IPS-18a (cell line): ENCODE results near the gene IMMP2L.

ENCODE experiments used
- H3K27ac ChIP-seq: one replicate; pipeline ENCODE4 v1.5.1; 2013; ENCODE audit warnings: low read length
- H3K27me3 ChIP-seq: one replicate; pipeline ENCODE4 v1.6.1; 2013; ENCODE audit warnings: mild to moderate bottlenecking, low read length; ENCODE audit not compliant: control insufficient read depth, insufficient read depth
- H3K36me3 ChIP-seq: one replicate; pipeline ENCODE4 v1.6.1; 2013; ENCODE audit warnings: low read depth, low read length; ENCODE audit not compliant: control insufficient read depth
- H3K4me1 ChIP-seq: one replicate; pipeline ENCODE4 v1.6.1; 2013; ENCODE audit warnings: low read depth, low read length; ENCODE audit not compliant: control insufficient read depth
- H3K4me3 ChIP-seq: one replicate; pipeline ENCODE4 v1.5.1; 2013; ENCODE audit warnings: low read length
- H3K9ac ChIP-seq: one replicate; pipeline ENCODE4 v1.6.1; 2013; ENCODE audit warnings: mild to moderate bottlenecking, low read length, moderate library complexity
- H3K9me3 ChIP-seq: one replicate; pipeline ENCODE4 v1.6.1; 2013; ENCODE audit warnings: low read depth, low read length; ENCODE audit not compliant: control insufficient read depth

IMMP2L gene

GRCh38 chr7:111438369-111439289 lies 123.7 kb downstream of the IMMP2L start:
- Histone ChIP-seq H3K9me3 (peaks cover 3% of the 10 kb centered on the region), H3K27ac (no peak overlapping the region), H3K4me3 (no peak overlapping the region), H3K27me3 (no peaks in the 10 kb centered on the region), H3K9ac (no peak overlapping the region), H3K4me1 (no peaks in the 10 kb centered on the region), H3K36me3 (no peaks in the 10 kb centered on the region)

GRCh38 chr7:111437736-111438135 lies 124.6 kb downstream of the IMMP2L start:
- H3K36me3 ChIP-seq: no peaks in the 10 kb centered on the region
- no peaks in the 10 kb centered on the region for H3K4me1 ChIP-seq
- peaks cover 3% of the 10 kb centered on the region for H3K9me3 ChIP-seq
- H3K9ac ChIP-seq: no peak overlapping the region
- no peak overlapping the region for H3K4me3 ChIP-seq
- no peaks in the 10 kb centered on the region for H3K27me3 ChIP-seq
- no peak overlapping the region for H3K27ac ChIP-seq

GRCh38 chr7:111436608-111437007 lies 125.7 kb downstream of the IMMP2L start:
- no peaks in the 10 kb centered on the region for H3K27me3 ChIP-seq
- no peak overlapping the region for H3K9ac ChIP-seq
- no peak overlapping the region for H3K27ac ChIP-seq
- no peak overlapping the region for H3K4me3 ChIP-seq
- H3K36me3 ChIP-seq: no peaks in the 10 kb centered on the region
- H3K9me3 ChIP-seq: peaks cover 3% of the 10 kb centered on the region
- no peaks in the 10 kb centered on the region for H3K4me1 ChIP-seq

- H3K9ac ChIP-seq: no peak overlapping the region
- H3K36me3 ChIP-seq: no peaks in the 10 kb centered on the region
- no peak overlapping the region for H3K4me3 ChIP-seq
- H3K27ac ChIP-seq: no peak overlapping the region
- H3K9me3 ChIP-seq: peaks cover 3% of the 10 kb centered on the region
- H3K4me1 ChIP-seq: no peaks in the 10 kb centered on the region
- no peaks in the 10 kb centered on the region for H3K27me3 ChIP-seq
Measured at GRCh38 chr7:111433426-111433825, 128.9 kb downstream of the IMMP2L start.

GRCh38 chr7:111429781-111430180 lies 132.5 kb downstream of the IMMP2L start:
- Histone ChIP-seq H3K36me3 (no peaks in the 10 kb centered on the region), H3K9me3 (peaks cover 3% of the 10 kb centered on the region), H3K27ac (no peak overlapping the region), H3K4me1 (no peaks in the 10 kb centered on the region), H3K4me3 (no peak overlapping the region), H3K9ac (no peak overlapping the region), H3K27me3 (no peaks in the 10 kb centered on the region)

- H3K4me1 ChIP-seq: no peaks in the 10 kb centered on the region
- H3K27me3 ChIP-seq: no peaks in the 10 kb centered on the region
- H3K36me3 ChIP-seq: no peaks in the 10 kb centered on the region
- H3K9me3 ChIP-seq: no peaks in the 10 kb centered on the region
- H3K4me3 ChIP-seq: no peak overlapping the region
- no peak overlapping the region for H3K27ac ChIP-seq
- no peak overlapping the region for H3K9ac ChIP-seq
Measured at GRCh38 chr7:111424768-111425167, 137.5 kb downstream of the IMMP2L start.

- Histone ChIP-seq H3K27me3 (no peaks in the 10 kb centered on the region), H3K9ac (no peak overlapping the region), H3K4me3 (peak overlapping the region; percentile 22), H3K4me1 (peaks cover 32% of the 10 kb centered on the region), H3K9me3 (no peaks in the 10 kb centered on the region), H3K36me3 (no peaks in the 10 kb centered on the region), H3K27ac (no peak overlapping the region)
Measured at GRCh38 chr7:111414374-111414773, 147.9 kb downstream of the IMMP2L start.

GRCh38 chr7:111413739-111414138 lies 148.6 kb downstream of the IMMP2L start:
- H3K9me3 ChIP-seq: no peaks in the 10 kb centered on the region
- no peaks in the 10 kb centered on the region for H3K27me3 ChIP-seq
- no peak overlapping the region for H3K27ac ChIP-seq
- H3K9ac ChIP-seq: peak overlapping the region; percentile 29
- peak overlapping the region; percentile 22 for H3K4me3 ChIP-seq
- H3K4me1 ChIP-seq: peaks cover 32% of the 10 kb centered on the region
- no peaks in the 10 kb centered on the region for H3K36me3 ChIP-seq

- Histone ChIP-seq H3K36me3 (no peaks in the 10 kb centered on the region), H3K4me1 (peaks cover 32% of the 10 kb centered on the region), H3K9me3 (no peaks in the 10 kb centered on the region), H3K27me3 (no peaks in the 10 kb centered on the region), H3K27ac (no peak overlapping the region), H3K9ac (no peak overlapping the region), H3K4me3 (no peak overlapping the region)
Measured at GRCh38 chr7:111410899-111411298, 151.4 kb downstream of the IMMP2L start.

- Histone ChIP-seq H3K27me3 (no peaks in the 10 kb centered on the region), H3K9ac (no peak overlapping the region), H3K27ac (no peak overlapping the region), H3K9me3 (no peaks in the 10 kb centered on the region), H3K36me3 (no peaks in the 10 kb centered on the region), H3K4me3 (no peak overlapping the region), H3K4me1 (peaks cover 32% of the 10 kb centered on the region)
Measured at GRCh38 chr7:111409714-111410422, 152.4 kb downstream of the IMMP2L start.

GRCh38 chr7:111408724-111409123 lies 153.6 kb downstream of the IMMP2L start:
- Histone ChIP-seq H3K27ac (no peak overlapping the region), H3K27me3 (no peaks in the 10 kb centered on the region), H3K4me3 (no peak overlapping the region), H3K9ac (no peak overlapping the region), H3K9me3 (no peaks in the 10 kb centered on the region), H3K36me3 (no peaks in the 10 kb centered on the region), H3K4me1 (peaks cover 21% of the 10 kb centered on the region)
